H1 (cell line): ENCODE results near the gene TLR2. TPM values are rescaled to one million over a fixed set of nuclear protein-coding genes. Genes with fewer than 3 reads are reported as not detected.

Experiments
- CHD7 ChIP-seq: fragments of 300-600 bp; sonication (generic); IDR thresholded peaks from 2 replicates; pipeline ENCODE4 v1.7.1; 2012; ENCODE audit warnings: low read length, moderate library complexity, mild to moderate bottlenecking, inconsistent platforms; ENCODE audit not compliant: insufficient replicate concordance
- HDAC2 ChIP-seq, 2 experiments: fragments of 300-600 bp in 1 of 2; sonication (generic) in 1 of 2; IDR thresholded peaks; 2 replicates each; pipeline ENCODE4 v1.6.1; 2011 to 2012; ENCODE audit warnings: low read depth in 2 of 2, low read length in 2 of 2, mild to moderate bottlenecking in 2 of 2, moderate library complexity in 2 of 2, borderline replicate concordance in 1 of 2, inconsistent platforms in 1 of 2
- polyA plus RNA-seq, 7 experiments: library from polyadenylated mRNA; depleted of rRNA in 3 of 7; stranded (reverse) in 5 of 7; unstranded in 2 of 7; fragments of >200 nt in 5 of 7; fragments of 200-250 nt in 2 of 7; gene quantifications; 1 replicate in 5 of 7; 2 replicates in 1 of 7; 4 replicates in 1 of 7; pipeline versions ENCODE4 v1.2.1 to v1.2.3, GENCODE V29; 2011 to 2013; ENCODE audit warnings: missing spikeins in 2 of 7, mixed read lengths in 2 of 7
- total RNA-seq: library from RNA; stranded (reverse); fragmentation: NEBNext Ultra II Directional; extraction: Animal tissue kit (Norgen Biotek cat#: 25700); gene quantifications from 2 replicates; pipeline ENCODE4 v1.2.1, GENCODE V29; 2021

The TLR2 gene
- total and polyA plus RNA-seq, 2 of the 8 experiments (the other 6 are each of a cell fraction or from before 2014, with no cell fraction given): 1.3 TPM

GRCh38 chr4:153635846-153636245 lies 48.2 kb upstream of the TLR2 start (continued):
- TF ChIP-seq CHD7: no peak
- no peak for TF ChIP-seq HDAC2 (IDR thresholded peaks at IDR 0.05; ENCODE audit: borderline replicate concordance in 1 of 2, low read depth in 2 of 2, low read length in 2 of 2)
